Activated CD8-positive, alpha-beta memory T cell treated with anti-CD3 and anti-CD28 coated beads for 4 hours (primary cell): ENCODE measurements around the gene TKT.
"Not testable (repeated sequence)": the region's sequence is repeated elsewhere in the genome, so short reads cannot be mapped to it uniquely, and the experiment has no call there.

ENCODE experiments used
- DNase-seq, 2 donors: peaks; one replicate each; pipeline ENCODE4 v3.0.0-alpha.2; 2020; ENCODE audit warnings: low read depth in 2 of 2

Gene TKT, protein sequence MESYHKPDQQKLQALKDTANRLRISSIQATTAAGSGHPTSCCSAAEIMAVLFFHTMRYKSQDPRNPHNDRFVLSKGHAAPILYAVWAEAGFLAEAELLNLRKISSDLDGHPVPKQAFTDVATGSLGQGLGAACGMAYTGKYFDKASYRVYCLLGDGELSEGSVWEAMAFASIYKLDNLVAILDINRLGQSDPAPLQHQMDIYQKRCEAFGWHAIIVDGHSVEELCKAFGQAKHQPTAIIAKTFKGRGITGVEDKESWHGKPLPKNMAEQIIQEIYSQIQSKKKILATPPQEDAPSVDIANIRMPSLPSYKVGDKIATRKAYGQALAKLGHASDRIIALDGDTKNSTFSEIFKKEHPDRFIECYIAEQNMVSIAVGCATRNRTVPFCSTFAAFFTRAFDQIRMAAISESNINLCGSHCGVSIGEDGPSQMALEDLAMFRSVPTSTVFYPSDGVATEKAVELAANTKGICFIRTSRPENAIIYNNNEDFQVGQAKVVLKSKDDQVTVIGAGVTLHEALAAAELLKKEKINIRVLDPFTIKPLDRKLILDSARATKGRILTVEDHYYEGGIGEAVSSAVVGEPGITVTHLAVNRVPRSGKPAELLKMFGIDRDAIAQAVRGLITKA

GRCh38 chr3:53255775-53256703, at the start of gene TKT:
TSS of gene TKT (minus strand) at chr3:53256022. CDS start at chr3:53255942, 80 bp downstream.
- peak; percentile 54 to 57 for DNase-seq

GRCh38 chr3:53303957-53304356, 48.1 kb upstream of the TKT start:
- DNase-seq = no peak

DNA sequence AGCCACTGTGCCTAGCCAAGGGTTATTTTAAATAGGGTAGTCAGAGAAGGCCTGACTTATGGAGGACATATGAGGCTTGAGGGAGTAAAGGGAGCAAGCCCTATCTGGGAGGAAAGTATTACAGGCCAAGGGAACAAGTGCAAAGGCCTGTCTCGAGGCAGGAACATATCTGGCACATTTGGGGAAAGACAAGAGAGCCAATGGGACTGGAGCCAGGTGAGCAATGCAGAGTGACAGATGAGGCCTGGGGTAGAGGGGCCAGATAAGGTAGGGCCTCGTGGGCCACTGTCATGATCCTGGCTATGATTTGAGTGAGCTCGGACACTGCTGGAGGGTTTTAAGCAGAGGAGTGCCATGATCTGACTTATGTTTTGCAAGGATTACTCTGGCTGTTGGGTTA, 47.7 kb upstream of the TKT start:
- no peak for DNase-seq

DNA sequence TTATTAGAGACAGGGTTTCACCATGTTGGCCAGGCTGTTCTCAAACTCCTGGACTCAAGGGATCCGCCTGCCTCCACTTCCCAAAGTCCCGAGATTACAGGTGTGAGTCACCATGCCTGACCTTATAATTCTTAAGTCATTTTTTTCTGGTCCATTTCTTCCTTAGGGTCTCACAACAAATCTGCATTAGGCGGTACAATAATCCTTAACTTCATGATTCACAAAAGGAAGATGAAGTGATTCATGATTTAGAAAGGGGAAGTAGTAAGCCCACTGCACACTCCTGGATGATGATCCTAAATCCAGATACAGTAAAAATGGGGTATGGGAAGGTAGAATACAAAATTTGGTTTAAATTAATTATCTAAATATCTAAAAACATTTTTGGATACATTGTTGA, 45.0 kb upstream of the TKT start:
- DNase-seq = no peak

- not testable (repeated sequence) for DNase-seq
Measured at GRCh38 chr3:53299611-53300023, 43.8 kb upstream of the TKT start.

DNA sequence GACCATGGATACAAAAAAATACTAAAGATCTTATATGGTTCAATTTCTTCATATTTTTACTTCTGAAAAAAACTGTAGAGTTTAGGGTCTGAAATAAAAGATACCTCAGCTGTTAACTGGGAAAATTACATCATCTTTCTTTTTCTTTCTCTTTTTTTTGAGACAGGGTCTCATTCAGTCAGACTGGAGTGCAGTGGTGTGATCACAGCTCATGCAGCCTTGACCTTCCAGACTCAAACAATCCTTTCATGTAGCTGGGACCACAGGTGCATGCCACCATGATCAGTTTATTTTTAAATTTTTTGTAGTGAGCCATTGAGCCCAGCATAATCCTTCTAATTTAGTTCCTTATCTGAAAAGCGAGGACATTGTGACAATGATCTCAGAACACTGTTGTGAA, 39.6 kb upstream of the TKT start:
- no peak for DNase-seq

DNA sequence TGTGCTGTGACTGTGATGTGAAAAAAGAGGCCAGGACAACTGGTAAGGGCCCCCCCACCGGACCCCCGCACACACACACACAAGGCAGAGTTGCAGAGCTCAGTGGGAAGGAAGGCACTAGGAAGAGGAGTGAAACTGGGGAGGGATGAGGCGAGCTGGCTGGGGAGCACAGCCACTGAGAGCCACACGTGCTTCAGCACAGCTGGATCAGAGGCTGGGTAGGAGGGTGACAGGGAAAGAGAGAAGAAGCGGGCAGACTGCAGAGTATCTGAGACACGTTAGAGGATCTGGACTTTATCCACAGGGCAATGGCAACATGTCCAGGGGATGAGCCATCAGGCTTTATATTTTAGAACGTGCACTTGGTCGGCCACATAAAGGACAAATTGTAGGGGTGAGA, 38.0 kb upstream of the TKT start:
- DNase-seq = no peak

DNA sequence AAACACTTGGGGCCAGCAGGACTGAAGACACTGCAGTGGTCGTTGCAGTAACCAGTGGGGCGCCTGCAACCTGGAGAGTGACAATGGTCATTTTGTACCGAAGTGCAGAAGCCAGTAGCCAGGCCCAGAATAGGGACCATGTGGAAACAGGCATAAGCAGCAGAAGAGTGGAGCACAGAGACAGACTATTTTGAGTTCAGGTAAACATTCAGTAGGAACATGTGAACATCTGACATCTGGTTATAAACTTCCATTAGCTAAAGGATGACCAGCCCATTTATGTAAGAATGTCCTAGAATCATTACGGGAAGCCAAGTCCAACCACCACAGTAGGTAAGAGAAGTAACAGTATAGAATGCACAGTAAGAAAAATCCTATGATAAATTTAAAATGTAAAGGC, 32.4 kb upstream of the TKT start:
- DNase-seq = no peak

GRCh38 chr3:53287131-53287629, 31.4 kb upstream of the TKT start:
- DNase-seq = no peak

DNA sequence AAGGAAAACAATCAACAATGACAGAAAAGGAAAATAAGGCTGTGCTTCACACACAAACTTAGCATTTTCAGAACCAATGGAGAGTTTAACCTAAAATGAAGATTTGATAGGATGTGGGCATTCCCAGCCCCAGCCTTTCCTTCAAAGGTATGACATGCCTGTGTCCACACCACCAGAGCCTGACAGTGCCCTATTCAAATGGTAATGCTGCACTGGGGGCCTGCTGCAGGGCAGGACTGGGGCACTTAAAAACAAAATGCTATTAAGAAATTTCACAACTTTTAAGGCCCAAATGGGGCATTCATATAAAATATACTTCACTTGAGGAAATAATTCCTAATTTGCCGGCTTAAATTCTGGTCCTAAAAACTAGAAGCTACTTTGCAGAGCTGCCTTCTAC, 30.9 kb upstream of the TKT start:
- no peak for DNase-seq

DNA sequence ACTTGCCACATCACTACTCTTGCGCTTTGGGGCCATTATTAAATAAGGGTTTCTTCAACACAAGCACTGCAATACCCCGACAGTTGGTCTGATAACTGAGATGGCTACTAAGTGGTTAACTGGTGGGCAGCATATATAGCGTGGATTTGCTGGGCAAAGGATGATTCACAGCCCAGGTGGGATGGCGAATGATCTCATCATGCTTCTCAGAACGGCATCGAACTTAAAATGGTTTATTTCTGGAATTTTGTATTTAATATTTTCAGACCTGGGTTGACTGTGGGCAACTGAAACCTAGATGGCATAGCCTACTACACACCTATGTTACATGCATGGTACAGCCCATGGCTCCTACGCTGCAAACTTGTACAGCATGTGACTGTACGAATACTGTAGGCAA, 26.8 kb upstream of the TKT start:
- DNase-seq = no peak

DNA sequence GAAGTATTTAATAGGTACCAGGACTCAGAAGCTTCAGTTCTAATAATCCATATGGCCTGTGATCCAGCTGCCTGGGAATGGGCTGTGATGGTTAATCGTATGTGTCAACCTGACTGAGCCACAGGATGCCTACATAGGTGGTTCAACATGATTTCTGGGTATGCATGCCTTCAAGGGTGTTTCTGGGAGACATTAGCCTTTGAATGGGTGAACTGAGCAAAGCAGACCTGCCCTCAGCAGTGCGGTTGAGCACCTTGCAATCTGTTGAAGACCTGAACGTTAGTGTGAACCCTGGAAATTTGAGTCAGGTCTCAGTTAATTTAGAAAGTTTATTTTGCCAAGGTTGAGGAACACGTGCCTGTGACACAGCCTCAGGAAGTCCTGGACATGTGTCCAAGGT, 22.8 kb upstream of the TKT start:
- no peak for DNase-seq

- DNase-seq = no peak
Measured at GRCh38 chr3:53274938-53275605, 19.2 kb upstream of the TKT start.

GRCh38 chr3:53273146-53273670, 17.4 kb upstream of the TKT start:
- no peak for DNase-seq

- no peak for DNase-seq
Measured at GRCh38 chr3:53269888-53270880, 14.4 kb upstream of the TKT start.

- not testable (repeated sequence) for DNase-seq
Measured at GRCh38 chr3:53269193-53269592, 13.4 kb upstream of the TKT start.

GRCh38 chr3:53267766-53268165, 11.9 kb upstream of the TKT start:
- no peak for DNase-seq

DNA sequence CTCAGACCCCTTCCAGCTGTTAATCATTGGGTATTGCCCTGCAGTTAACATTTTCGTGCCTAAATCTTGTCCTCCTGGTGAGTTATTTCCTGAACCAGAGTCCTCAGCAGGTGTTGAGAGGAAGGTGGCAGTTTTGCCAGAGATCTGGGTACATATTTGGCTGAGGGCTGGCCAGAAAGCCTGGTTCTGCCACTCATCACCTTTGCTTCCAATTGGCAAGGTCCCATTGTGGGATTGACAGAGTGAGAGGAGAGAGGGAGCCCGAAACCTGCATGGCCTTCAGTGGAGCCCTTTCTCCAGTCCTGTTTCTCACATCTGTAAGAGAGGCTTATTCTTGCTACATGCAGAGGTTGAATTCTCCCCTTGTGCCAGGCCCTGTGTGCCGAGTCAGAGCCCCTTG, 8.9 kb upstream of the TKT start:
- DNase-seq = no peak

GRCh38 chr3:53263907-53264306, 8.1 kb upstream of the TKT start:
- DNase-seq = no peak

- no peak for DNase-seq
Measured at GRCh38 chr3:53261712-53262111, 5.9 kb upstream of the TKT start.
